GM12891 (cell line): ENCODE measurements around the gene EIF2B5. TPM values are rescaled to one million over a fixed set of nuclear protein-coding genes. Genes with fewer than 3 reads are reported as not detected.
A peak's percentile ranks its signal among the peaks of the same experiment; 100 is the strongest.
"Not testable (repeated sequence)": the region's sequence is repeated elsewhere in the genome, so short reads cannot be mapped to it uniquely, and the experiment has no call there.

Source experiments
- DNase-seq: peaks from one replicate; pipeline ENCODE4 v3.0.0; 2011; ENCODE audit warnings: low spot score; ENCODE audit not compliant: insufficient read length
- FAIRE-seq: peaks from 2 replicates; lab custom pipeline; 2011; peaks lifted over from hg19 to GRCh38; lab: Jason Lieb, UNC
- PAX5 ChIP-seq: IDR thresholded peaks from 2 replicates; pipeline ENCODE4 v1.6.1; 2011; ENCODE audit warnings: low read length, moderate library complexity, mild to moderate bottlenecking; ENCODE audit not compliant: insufficient read depth, severe bottlenecking
- POLR2A ChIP-seq: IDR thresholded peaks from 2 replicates; pipeline ENCODE4 v1.6.1; 2011; ENCODE audit warnings: low read depth, low read length, control low read depth
- POLR2AphosphoS5 ChIP-seq: IDR thresholded peaks from 2 replicates; pipeline ENCODE4 v1.6.1; 2011; ENCODE audit warnings: low read depth, low read length, control low read depth
- POU2F2 ChIP-seq: IDR thresholded peaks from 2 replicates; pipeline ENCODE4 v1.6.1; 2011; ENCODE audit warnings: low read depth, mild to moderate bottlenecking, control low read depth, low read length, moderate library complexity
- SPI1 ChIP-seq: IDR thresholded peaks from 2 replicates; pipeline ENCODE4 v1.6.1; 2011; ENCODE audit warnings: low read depth, low read length, control low read depth
- TAF1 ChIP-seq: IDR thresholded peaks from 2 replicates; pipeline ENCODE4 v1.6.1; 2011; ENCODE audit warnings: low read depth, low read length, control low read depth
- polyA plus RNA-seq: library from polyadenylated mRNA; unstranded; fragments of >200 nt; gene quantifications from one replicate; pipeline ENCODE4 v1.2.1, GENCODE V29; 2012; ENCODE audit warnings: low read depth, missing spikeins, inconsistent platforms; ENCODE audit not compliant: missing spikeins

EIF2B5 gene
- polyA plus RNA-seq, result 33.8 TPM

DNA sequence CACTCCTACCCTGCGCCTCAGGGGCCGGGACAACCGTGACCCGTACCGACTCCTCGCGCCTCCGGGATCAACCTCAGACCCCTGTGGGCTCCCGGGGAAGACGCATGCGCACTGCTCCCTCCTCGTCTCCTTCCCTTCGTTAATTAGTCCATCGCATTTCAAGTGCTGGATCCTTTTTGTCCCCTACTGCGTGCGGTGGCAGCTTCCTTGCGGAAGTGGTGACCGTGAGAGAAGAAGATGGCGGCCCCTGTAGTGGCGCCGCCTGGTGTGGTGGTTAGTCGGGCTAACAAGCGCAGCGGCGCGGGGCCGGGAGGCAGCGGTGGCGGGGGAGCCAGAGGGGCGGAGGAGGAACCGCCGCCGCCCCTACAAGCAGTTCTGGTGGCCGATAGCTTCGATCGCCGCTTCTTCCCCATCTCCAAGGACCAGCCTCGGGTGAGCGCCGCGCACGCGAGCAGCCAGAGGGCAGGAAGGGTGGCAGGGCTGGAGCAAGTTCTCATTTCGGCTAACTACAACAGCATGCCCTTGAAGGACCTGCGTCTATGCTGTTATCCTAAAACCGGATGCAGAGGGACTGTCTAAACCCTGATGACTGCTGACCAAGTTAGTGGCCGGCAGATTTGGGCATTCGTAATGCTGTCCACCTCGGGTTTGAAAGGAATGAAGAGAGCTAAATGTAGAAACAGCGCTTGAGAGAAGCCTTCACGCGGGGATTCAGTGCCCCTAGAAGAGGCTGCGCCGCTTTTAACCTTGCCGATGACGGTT is at the start of gene EIF2B5:
Gene EIF2B5 (plus strand): TSS at position 210 of the 762 bp plus-strand sequence. CDS start 28 bp downstream, at position 238.
- DNase-seq (peak; percentile 69), FAIRE-seq (peak; percentile 94)
- TF ChIP-seq TAF1 (peak; percentile 95), PAX5 (no peak), POLR2A (peak; percentile 88), SPI1 (peak; percentile 76), POLR2AphosphoS5 (peak; percentile 86), POU2F2 (peak; percentile 96)

DNA sequence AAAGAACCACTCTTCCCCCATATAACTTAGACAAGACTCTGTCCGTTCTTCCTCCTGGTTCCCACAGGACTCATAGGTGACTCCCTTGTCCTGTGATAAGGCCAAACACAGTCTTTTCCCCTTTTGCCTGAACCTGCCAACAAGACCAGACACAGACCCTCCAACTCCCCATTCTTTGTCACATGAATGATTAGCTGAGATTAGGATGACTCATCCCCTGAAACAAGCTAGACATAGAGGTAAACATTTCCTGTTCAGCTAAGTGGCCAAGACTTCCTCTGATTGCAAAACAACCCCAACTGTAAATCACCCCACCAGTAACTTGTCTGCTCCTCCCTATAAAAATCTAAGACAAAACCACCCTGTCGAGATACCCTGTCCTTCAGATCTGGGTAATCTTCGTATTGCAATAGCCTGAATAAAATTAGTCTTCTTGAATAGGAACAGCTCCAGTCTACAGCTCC is 49.7 kb upstream of the EIF2B5 start:
- DNase-seq, result no peak
- no peak for TF ChIP-seq SPI1
- TF ChIP-seq POLR2AphosphoS5, result no peak
- no peak for TF ChIP-seq POLR2A
- TF ChIP-seq TAF1, result no peak
- TF ChIP-seq PAX5, result no peak
- TF ChIP-seq POU2F2, result no peak
- FAIRE-seq, result no peak

DNA sequence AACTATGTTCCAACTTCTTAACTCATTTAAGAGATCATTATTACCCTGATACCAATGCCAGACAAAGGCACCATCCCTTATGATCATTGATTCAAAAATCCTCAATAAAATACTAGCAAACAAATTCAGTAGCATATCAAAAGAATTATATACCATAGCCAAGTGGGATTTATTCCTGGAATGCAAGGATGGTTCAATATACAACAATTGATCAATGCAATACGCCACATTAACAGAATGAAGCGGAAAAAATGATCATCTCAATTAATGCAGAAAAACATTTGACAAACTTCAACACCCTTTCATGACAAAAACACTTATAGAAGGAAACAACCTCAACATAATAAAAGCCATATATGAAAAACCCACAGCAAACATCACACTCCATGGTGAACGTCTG is 43.0 kb upstream of the EIF2B5 start:
- TF ChIP-seq POU2F2 (no peak), SPI1 (no peak), TAF1 (no peak), POLR2AphosphoS5 (no peak), PAX5 (no peak), POLR2A (no peak)
- no peak for DNase-seq
- FAIRE-seq, result no peak

DNA sequence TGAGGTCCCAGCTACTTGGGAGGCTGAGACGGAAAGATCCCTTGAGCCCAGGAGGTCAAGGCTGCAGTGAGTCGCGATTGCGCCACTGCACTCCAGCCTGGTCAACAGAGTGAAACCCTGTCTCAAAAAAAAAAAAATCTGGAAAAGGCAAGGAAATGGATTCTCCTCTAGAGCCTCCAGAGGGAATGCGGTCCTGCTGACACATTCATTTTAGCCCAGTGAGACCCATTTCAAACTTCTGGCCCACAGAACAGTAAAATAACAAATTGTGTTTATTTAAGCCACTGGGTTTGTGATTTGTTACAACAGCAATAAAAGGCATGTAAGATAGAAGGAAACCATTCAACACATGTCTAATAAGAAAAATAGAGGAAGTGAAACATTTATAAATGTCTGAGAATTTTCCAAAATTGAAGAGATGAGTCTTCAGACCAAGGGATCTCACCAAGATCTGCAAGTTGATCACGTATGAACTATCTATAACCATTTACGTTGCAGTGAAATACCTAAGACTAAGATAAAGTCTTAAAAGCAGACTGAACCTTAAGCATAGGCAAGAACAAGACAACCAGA is 38.3 kb upstream of the EIF2B5 start, which contains the start of gene HTR3E:
Gene HTR3E (plus strand): TSS at position 254 of the 573 bp plus-strand sequence. CDS start 466 bp downstream, outside the sequence.
- no peak for TF ChIP-seq PAX5
- TF ChIP-seq SPI1, result peak; percentile 73
- no peak for TF ChIP-seq POLR2AphosphoS5
- no peak for TF ChIP-seq POU2F2
- no peak for TF ChIP-seq POLR2A
- FAIRE-seq (no peak), DNase-seq (no peak)

DNA sequence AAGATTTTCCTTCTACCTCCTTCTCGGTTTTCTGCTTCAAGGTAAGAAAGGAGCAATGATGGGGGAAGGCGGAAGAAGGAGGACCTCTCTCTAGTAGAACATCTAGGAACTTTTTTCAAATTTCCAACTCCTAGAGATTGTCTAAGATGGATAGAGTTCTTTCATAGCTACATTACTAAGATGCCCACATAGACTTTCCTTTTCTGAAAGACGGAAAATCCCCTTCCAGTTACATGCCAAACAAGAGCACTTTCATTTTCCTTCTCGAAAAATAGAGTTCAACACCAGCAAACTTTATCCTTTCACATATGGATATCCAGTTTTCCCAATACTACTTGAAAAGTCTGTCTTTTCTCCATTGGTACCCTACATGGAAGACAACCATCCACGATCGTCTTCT is 37.6 kb upstream of the EIF2B5 start:
- TF ChIP-seq POLR2AphosphoS5 (no peak), POU2F2 (no peak), SPI1 (no peak), POLR2A (no peak), PAX5 (no peak), TAF1 (no peak)
- FAIRE-seq (no peak), DNase-seq (no peak)

DNA sequence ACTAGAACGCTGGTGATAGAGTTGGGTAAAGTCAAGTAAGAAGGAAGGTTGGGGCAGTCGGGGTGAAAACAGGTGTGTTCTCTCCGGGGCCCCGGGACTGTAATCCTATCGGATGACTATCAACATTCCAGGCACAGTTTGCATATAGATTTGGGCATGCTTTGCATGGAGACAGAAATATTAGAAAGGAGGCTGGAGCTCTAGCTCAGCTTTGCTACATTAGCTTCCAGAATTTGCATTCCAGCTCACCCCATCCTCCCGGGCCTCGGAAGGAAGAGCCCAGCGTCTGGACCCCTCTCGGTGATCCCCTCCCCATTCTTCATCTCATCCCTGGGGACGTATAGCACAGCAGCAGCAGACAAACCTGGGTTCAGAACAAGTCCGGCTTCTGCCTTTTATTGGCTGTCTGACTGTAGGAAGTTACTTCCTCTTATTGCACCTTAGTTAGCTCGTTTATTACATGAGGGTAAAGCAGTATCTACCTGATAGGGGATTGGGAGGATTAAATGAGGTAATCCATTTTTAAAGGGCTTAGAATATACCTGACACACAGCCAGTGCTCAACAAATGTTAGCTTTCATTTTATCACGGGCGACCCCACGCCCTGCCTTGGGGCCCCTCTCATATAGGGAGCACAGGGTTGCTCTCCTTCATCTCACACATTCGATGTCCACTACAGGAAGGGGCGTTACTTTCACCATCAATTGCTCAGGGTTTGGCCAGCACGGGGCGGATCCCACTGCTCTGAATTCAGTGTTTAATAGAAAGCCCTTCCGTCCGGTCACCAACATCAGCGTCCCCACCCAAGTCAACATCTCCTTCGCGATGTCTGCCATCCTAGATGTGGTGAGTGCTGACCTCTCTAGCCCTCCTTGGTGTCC is 35.1 kb upstream of the EIF2B5 start:
- FAIRE-seq (no peak), DNase-seq (no peak)
- TF ChIP-seq POLR2A (no peak), POLR2AphosphoS5 (no peak), PAX5 (no peak), POU2F2 (no peak), SPI1 (no peak), TAF1 (no peak)

DNA sequence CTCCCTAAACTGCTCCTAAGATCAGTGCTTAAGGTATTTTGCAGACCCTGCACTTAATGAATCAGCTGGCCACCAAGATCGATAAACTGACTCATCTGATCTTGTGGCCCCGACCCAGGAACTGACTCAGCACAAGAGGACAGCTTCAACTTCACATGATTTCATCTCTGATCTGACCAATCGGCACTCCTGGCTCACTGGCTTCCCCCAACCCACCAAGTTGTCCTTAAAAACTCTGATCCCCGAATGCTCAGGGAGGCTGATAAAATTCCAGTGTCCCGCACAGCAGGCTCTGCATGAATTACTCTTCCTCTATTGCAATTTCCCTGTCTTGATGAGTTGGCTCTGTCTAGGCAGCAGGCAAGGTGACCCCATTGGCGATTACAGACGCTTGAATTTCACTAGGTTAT is 24.8 kb upstream of the EIF2B5 start:
- TF ChIP-seq TAF1 (no peak), PAX5 (no peak), POLR2A (no peak), SPI1 (no peak)
- no peak for DNase-seq
- FAIRE-seq, result no peak

- DNase-seq (no peak), FAIRE-seq (no peak)
- no peak for TF ChIP-seq TAF1
- TF ChIP-seq SPI1, result no peak
These were observed 19.1 kb upstream of the EIF2B5 start for GRCh38 chr3:184116017-184116416.

DNA sequence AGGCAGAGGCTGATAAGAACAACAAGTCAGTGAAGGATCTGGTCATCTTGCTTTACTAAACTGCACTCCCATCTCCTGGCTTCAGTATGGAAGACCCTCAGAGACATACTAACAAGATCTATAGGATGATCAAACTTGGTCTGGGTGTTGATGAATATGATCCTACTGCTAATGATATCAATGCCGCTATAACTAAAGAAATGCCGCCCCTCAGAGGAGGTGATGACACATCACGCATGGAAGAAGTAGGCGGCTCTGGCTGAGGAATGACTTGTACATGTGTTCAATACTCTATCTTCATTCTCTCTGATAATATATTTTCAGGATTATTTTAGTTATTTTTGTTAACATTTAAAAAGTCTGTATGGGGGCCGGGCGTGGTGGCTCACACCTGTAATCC is 17.5 kb upstream of the EIF2B5 start:
- no peak for DNase-seq
- no peak for FAIRE-seq
- TF ChIP-seq POU2F2, result no peak
- no peak for TF ChIP-seq SPI1
- no peak for TF ChIP-seq TAF1
- TF ChIP-seq PAX5, result no peak
- TF ChIP-seq POLR2A, result no peak
- TF ChIP-seq POLR2AphosphoS5, result no peak

DNA sequence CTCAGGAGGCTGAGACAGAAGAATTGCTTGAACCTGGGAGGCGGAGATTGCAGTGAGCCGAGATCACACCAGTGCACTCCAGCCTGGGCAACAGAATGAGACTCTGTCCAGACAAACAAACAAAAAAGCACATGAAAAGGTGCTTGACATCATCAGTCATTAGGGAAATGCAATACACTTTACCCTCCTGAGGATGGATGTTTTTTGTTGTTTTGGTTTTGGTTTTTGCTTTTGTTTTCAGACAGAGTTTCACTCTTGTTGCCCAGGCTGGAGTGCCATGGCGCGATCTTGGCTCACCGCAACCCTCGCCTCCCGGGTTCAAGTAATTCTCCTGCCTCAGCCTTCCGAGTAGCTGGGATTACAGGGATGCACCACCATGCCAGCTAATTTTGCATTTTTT is 14.1 kb upstream of the EIF2B5 start:
- not testable (repeated sequence) for FAIRE-seq, DNase-seq
